ENCODE measurements around the gene SNX21.
A peak's percentile ranks its signal among the peaks of the same experiment; 100 is the strongest.
"Not testable (repeated sequence)": the region's sequence is repeated elsewhere in the genome, so short reads cannot be mapped to it uniquely, and the experiment has no call there.

The SNX21 gene

GRCh38 chr20:45823949-45824835, 9.4 kb upstream of the SNX21 start:
- DNase-seq: peak in 1 of 14 donors; percentile 12

GRCh38 chr20:45826381-45827019, 7.1 kb upstream of the SNX21 start:
- peak in 2 of 14 donors; percentile 10 to 85 for DNase-seq

GRCh38 chr20:45827030-45827652, 6.5 kb upstream of the SNX21 start, which contains the start of gene TNNC2:
Gene TNNC2 (minus strand): TSS chr20:45827312. CDS start chr20:45827248, 64 bp downstream.
- DNase-seq: no peak

GRCh38 chr20:45827712-45828111, 5.9 kb upstream of the SNX21 start:
- DNase-seq: no peak

- DNase-seq: no peak
Observed at GRCh38 chr20:45828589-45828988, 5.0 kb upstream of the SNX21 start.

- not testable (repeated sequence) for DNase-seq
Observed at GRCh38 chr20:45829673-45830106, 3.9 kb upstream of the SNX21 start.

- DNase-seq: no peak
Observed at GRCh38 chr20:45832619-45833018, 980 bp upstream of the SNX21 start.

GRCh38 chr20:45833883-45834796, 541 bp downstream of the SNX21 start:
- peak in 13 of 14 donors; percentile 36 to 83 (median 68) for DNase-seq

GRCh38 chr20:45834797-45835161, 1.2 kb downstream of the SNX21 start:
- no peak for DNase-seq

- no peak for DNase-seq
Observed at GRCh38 chr20:45835329-45835765, 1.7 kb downstream of the SNX21 start.

GRCh38 chr20:45835825-45836224, 2.2 kb downstream of the SNX21 start:
- peak in 3 of 14 donors; percentile 5 to 48 (median 7) for DNase-seq

- DNase-seq: no peak
Observed at GRCh38 chr20:45836841-45837240, 3.2 kb downstream of the SNX21 start.

GRCh38 chr20:45840700-45841198, 7.2 kb downstream of the SNX21 start:
- DNase-seq: peak in 1 of 14 donors; percentile 10

GRCh38 chr20:45841407-45842129, 8.0 kb downstream of the SNX21 start:
- no peak for DNase-seq

- DNase-seq: no peak
Observed at GRCh38 chr20:45842169-45842812, 8.7 kb downstream of the SNX21 start.

- DNase-seq: no peak
Observed at GRCh38 chr20:45843506-45843905, 9.9 kb downstream of the SNX21 start.

GRCh38 chr20:45845452-45845851, 11.9 kb downstream of the SNX21 start:
- DNase-seq: no peak

GRCh38 chr20:45848421-45848820, 14.8 kb downstream of the SNX21 start:
- DNase-seq: no peak

- DNase-seq: no peak
Observed at GRCh38 chr20:45848969-45849582, 15.5 kb downstream of the SNX21 start.

GRCh38 chr20:45850238-45850637, 16.6 kb downstream of the SNX21 start:
- no peak for DNase-seq
